HG02840 (cell line): Measurements from ENCODE around the gene NTM.

Experiments used
- ATAC-seq: cut with Tn5 transposase; IDR thresholded peaks from one replicate; pipeline ENCODE4 v1.9.1; 2021; ENCODE audit warnings: mild to moderate bottlenecking, moderate library complexity, moderate number of reproducible peaks; ENCODE audit not compliant: unreplicated experiment, low FRiP score

The NTM gene

GRCh38 chr11:132196928-132197327, 826.5 kb downstream of the NTM start:
- ATAC-seq, result no peak

GRCh38 chr11:132200353-132200936, 830.0 kb downstream of the NTM start:
- ATAC-seq, result no peak

- ATAC-seq, result no peak
These were observed 832.2 kb downstream of the NTM start for GRCh38 chr11:132202621-132203020.

GRCh38 chr11:132205006-132205405, 834.6 kb downstream of the NTM start:
- no peak for ATAC-seq

- no peak for ATAC-seq
These were observed 835.1 kb downstream of the NTM start for GRCh38 chr11:132205496-132205895.

- ATAC-seq, result no peak
These were observed 836.6 kb downstream of the NTM start for GRCh38 chr11:132206993-132207392.

GRCh38 chr11:132208477-132209055, 838.2 kb downstream of the NTM start:
- no peak for ATAC-seq

GRCh38 chr11:132211479-132211878, 841.1 kb downstream of the NTM start:
- no peak for ATAC-seq

- no peak for ATAC-seq
These were observed 847.4 kb downstream of the NTM start for GRCh38 chr11:132217856-132218255.

GRCh38 chr11:132220474-132220873, 850.1 kb downstream of the NTM start:
- ATAC-seq, result no peak

- ATAC-seq, result no peak
These were observed 851.9 kb downstream of the NTM start for GRCh38 chr11:132222345-132222744.

GRCh38 chr11:132226522-132226921, 856.1 kb downstream of the NTM start:
- no peak for ATAC-seq

GRCh38 chr11:132228746-132229325, 858.4 kb downstream of the NTM start:
- ATAC-seq, result no peak

GRCh38 chr11:132231656-132232347, 861.4 kb downstream of the NTM start:
- no peak for ATAC-seq

- ATAC-seq, result no peak
These were observed 864.5 kb downstream of the NTM start for GRCh38 chr11:132234878-132235277.

- no peak for ATAC-seq
These were observed 867.4 kb downstream of the NTM start for GRCh38 chr11:132237781-132238180.

GRCh38 chr11:132238331-132238866, 868.0 kb downstream of the NTM start:
- ATAC-seq, result no peak

GRCh38 chr11:132240374-132240773, 870.0 kb downstream of the NTM start:
- ATAC-seq, result no peak

- no peak for ATAC-seq
These were observed 872.2 kb downstream of the NTM start for GRCh38 chr11:132242632-132243031.

GRCh38 chr11:132244846-132245245, 874.4 kb downstream of the NTM start:
- no peak for ATAC-seq
